DOHH2 (cell line): ENCODE data around the gene METTL3.

Experiments
- CTCF ChIP-seq: fragments of 200-600 bp; sonication (generic); IDR thresholded peaks from one replicate; pipeline ENCODE4 v1.5.1; 2014; ENCODE audit warnings: antibody characterized with exemption, mild to moderate bottlenecking, low read depth, low read length; ENCODE audit not compliant: poor library complexity, severe bottlenecking
- EZH2phosphoT487 ChIP-seq: fragments of 200-600 bp; sonication (generic); IDR thresholded peaks from 2 replicates; pipeline ENCODE4 v1.6.1; 2017; ENCODE audit warnings: borderline replicate concordance, mild to moderate bottlenecking, antibody characterized with exemption, low read length, moderate library complexity, mixed read lengths

- TF ChIP-seq CTCF (no peak), EZH2phosphoT487 (no peak)
Observed at GRCh38 chr14:21509432-21510143, 1.6 kb downstream of the METTL3 start.
